HG02588 (cell line): ENCODE measurements around the gene GOLPH3.
"Not testable (repeated sequence)": the region's sequence is repeated elsewhere in the genome, so short reads cannot be mapped to it uniquely, and the experiment has no call there.

Experiments
- ATAC-seq: cut with Tn5 transposase; IDR thresholded peaks from one replicate; pipeline ENCODE4 v1.9.1; 2021; ENCODE audit warnings: mild to moderate bottlenecking, moderate library complexity; ENCODE audit not compliant: unreplicated experiment

The GOLPH3 gene

DNA sequence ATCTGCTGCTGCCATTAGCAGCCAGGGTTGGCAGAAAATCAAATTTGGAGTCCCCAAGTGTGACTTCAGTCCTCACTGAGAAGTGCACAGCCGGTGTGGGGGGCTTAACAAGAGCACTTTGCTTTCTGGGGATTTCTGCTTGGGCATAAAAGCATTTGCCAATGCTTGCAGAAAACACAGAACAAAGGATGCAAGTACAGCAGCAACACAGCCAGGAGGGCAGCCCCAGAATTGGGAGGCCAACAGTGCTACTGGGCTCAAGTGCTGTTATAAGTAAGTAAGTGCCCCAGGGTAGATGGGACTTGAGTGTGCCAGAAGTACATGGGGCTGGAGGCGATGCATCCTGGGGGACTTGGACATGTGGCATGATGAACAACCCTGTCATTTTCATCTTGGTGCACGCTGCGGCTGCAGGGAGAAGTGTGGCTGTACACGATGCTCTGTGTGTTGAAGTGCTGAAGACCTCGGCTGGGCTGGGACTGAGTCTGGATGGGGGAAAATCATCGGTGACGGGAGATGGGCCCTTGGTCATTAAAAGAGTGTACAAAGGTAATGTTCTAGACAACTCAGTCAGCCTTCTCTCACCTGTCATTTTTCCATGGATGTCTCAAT, 73.3 kb downstream of the GOLPH3 start:
- ATAC-seq: no peak

GRCh38 chr5:32100230-32100629, 73.9 kb downstream of the GOLPH3 start:
- no peak for ATAC-seq

DNA sequence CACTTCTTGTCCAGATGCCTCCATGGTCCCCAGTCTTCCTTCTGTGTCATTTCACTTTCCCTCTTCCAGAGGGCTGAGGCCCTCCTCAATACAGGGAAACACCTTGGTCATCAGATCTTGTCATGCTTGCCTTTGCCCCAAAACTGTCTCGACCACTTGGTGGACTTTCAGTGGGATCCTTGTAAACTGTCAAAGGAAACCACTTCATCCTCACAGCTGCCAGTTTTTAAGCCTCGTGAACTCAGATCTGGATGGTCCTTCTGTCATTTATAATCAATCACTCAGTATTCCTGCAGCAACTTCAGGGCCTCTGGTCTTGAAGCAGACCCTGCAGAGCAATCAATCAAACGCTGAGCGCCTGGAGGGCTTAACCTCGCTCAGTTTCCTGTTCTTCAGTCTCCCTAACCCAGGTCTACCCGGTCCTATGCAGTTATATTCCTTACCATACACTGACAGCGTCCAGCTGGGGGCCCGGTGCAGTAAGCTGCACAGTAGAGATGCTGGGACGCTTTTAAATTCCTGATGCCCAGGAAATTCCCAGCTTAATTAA, 74.6 kb downstream of the GOLPH3 start:
- ATAC-seq: no peak

DNA sequence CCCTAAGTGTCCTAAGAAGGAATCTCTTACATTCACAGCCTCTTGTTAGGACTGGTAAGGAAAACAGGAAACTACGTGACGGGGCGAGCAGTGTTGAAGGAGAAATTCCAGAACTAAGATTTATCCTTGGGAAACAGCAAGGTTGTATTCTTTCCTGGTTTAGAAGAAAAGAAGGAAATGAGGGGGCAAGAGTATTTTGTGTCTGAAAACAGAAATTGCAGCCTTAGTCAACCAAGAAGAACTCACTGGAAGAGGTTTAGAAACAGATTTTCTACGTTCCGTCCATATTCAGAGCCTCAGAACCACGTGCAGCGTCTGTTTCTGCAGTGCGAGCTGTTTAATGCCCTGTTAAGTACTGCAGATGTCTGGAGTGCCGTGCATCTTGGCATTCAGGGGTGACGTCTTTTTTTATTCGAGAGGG, 75.2 kb downstream of the GOLPH3 start:
- ATAC-seq: no peak

DNA sequence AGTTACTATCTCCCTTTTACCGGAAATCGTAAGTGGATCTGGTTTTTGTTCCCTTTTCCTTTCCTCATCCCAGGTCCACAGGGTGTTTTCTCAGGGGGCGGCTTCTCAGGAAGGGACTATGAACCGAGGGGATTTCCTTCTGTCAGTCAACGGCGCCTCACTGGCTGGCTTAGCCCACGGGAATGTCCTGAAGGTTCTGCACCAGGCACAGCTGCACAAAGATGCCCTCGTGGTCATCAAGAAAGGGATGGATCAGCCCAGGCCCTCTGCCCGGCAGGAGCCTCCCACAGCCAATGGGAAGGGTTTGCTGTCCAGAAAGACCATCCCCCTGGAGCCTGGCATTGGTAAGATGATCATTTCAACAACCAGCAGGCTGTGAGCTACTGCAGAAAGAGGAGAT, 75.8 kb downstream of the GOLPH3 start:
- no peak for ATAC-seq

DNA sequence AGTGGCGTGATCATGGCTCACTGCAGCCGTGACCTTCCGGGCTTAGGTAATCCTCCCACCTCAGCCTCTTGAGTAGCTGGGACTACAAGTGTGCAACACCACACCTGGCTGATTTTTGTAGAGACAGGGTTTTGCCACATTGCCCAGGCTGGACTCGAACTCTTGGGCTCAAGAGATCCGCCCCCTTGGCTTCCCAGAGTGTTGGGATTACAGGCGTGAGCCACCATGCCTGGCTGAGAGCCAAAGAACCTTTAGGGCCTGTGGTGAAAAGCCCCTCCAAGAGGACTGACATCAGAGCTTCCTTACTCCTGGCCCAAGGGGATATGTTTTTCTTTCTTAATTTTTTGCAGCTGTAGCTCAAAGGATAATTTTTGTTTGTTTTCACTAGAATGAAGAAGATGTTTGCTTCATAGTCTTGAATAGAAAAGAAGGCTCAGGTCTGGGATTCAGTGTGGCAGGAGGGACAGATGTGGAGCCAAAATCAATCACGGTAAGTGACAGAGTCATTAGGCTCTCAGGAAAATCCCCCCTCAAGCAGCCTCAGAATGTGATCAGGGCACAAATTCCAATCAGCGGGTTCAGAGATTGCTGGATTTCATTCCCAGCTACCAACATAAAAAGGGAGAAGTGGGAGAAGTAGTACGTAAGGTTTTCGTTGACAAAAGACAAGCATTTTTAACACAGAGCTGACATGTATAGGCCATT, 77.1 kb downstream of the GOLPH3 start:
- ATAC-seq: no peak

DNA sequence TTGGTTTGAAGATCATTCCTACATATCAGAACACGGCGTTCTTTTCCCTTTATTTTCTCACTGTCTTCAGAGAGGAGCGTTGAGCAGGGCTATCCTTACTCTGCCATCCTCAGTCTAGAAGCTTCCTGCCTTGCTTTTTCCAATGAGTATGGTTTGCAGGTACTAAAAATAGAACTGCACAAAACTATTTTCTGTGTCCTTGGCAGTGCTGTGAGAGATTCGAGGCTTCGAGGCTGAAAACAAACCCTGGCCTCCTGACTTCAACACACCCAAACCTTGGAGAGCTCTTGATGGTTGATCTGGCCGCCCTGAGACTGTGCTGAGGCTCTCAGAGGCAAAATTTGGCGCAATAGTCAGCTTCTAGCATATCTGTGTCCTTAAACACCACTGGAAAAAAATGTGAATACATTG, 78.9 kb downstream of the GOLPH3 start:
- ATAC-seq: no peak

DNA sequence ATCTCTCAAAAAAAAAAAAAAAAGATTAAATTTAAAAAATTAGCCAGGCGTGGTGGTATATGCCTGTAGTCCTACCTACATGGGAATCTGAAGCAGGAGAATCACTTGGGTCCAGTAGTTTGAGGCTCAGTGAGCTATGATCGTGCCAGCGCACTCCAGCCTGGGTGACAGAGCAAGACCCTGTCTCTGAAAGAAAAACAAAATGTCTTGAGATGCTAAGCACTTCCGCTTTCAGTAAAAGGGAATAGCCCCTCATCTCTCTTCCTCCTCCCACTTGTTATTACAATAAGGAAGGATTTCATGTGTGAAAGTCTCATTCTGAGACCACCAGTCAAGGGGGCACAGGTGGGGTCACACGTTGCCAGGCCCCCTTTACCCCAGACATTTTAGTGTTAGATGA, 79.4 kb downstream of the GOLPH3 start:
- ATAC-seq: no peak

DNA sequence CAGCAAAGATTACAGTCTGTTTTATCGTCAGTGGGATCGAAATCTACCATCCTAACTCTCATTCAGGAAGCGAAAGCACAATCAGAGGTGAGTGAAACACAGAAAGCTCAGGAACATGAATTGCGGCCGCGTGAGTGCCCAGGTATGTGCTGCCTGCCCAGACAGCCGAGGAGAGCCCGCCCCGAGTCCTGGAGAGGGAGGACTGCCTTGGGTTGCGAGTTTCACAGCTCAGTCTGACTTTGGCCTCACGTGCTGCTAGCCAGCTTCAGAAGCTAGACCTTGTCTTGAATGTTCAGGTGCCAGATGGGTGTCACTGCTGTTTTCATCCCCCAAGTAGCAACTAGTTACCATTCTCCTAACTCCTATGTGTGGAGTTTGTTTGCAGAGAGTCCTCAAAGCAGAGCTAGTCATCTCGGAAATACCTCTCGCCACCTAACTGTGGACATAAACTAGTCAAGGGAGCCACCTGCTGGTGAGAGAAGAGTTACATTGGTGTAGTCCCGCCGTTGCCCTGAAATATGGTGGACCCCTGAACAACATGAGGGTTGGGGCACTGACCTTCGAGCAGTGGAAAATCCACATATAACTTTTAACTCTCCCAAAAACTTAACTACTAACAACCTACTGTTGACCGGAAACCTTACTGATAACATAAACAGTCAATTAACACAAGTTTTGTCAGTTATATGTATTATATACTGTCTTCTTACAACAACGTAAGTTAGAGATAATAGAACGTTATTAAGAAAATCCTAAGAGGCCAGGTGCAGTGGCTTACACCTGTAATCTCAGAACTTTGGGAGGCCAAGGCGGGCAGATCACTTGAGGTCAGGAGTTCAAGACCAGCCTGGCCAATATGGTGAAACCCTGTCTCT, 80.9 kb downstream of the GOLPH3 start:
- ATAC-seq: peak; percentile 87

- ATAC-seq: no peak
Measured at GRCh38 chr5:32090755-32091128, 83.4 kb downstream of the GOLPH3 start.

GRCh38 chr5:32090026-32090754, 83.9 kb downstream of the GOLPH3 start:
- no peak for ATAC-seq

DNA sequence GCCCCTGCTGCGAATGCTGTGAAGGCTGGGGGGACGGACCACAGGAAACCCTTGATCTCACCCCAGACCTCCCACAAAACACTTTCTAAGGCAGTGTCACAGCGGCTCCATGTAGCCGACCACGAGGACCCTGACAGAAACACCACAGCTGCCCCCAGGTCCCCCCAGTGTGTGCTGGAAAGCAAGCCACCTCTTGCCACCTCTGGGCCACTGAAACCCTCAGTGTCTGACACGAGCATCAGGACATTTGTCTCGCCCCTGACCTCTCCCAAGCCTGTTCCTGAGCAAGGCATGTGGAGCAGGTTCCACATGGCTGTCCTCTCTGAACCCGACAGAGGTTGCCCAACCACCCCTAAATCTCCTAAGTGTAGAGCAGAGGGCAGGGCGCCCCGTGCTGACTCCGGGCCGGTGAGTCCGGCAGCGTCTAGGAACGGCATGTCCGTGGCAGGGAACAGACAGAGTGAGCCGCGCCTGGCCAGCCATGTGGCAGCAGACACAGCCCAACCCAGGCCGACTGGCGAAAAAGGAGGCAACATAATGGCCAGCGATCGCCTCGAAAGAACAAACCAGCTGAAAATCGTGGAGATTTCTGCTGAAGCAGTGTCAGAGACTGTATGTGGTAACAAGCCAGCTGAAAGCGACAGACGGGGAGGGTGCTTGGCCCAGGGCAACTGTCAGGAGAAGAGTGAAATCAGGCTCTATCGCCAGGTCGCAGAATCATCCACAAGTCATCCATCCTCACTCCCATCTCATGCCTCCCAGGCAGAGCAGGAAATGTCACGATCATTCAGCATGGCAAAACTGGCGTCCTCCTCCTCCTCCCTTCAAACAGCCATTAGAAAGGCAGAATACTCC, 84.7 kb downstream of the GOLPH3 start:
- no peak for ATAC-seq

- no peak for ATAC-seq
Measured at GRCh38 chr5:32088214-32088613, 85.9 kb downstream of the GOLPH3 start.

- ATAC-seq: no peak
Measured at GRCh38 chr5:32087086-32088082, 86.7 kb downstream of the GOLPH3 start.

GRCh38 chr5:32083981-32084430, 90.1 kb downstream of the GOLPH3 start:
- no peak for ATAC-seq

GRCh38 chr5:32082701-32083100, 91.4 kb downstream of the GOLPH3 start:
- ATAC-seq: no peak

- ATAC-seq: not testable (repeated sequence)
Measured at GRCh38 chr5:32080565-32080964, 93.6 kb downstream of the GOLPH3 start.

- not testable (repeated sequence) for ATAC-seq
Measured at GRCh38 chr5:32078855-32079254, 95.3 kb downstream of the GOLPH3 start.
